Measurements from ENCODE around the gene ACTRT2. TPM values are rescaled to one million over a fixed set of nuclear protein-coding genes. Genes with fewer than 3 reads are reported as not detected.

The ACTRT2 gene
- total and polyA plus RNA-seq, 10 donors, result not detected

DNA sequence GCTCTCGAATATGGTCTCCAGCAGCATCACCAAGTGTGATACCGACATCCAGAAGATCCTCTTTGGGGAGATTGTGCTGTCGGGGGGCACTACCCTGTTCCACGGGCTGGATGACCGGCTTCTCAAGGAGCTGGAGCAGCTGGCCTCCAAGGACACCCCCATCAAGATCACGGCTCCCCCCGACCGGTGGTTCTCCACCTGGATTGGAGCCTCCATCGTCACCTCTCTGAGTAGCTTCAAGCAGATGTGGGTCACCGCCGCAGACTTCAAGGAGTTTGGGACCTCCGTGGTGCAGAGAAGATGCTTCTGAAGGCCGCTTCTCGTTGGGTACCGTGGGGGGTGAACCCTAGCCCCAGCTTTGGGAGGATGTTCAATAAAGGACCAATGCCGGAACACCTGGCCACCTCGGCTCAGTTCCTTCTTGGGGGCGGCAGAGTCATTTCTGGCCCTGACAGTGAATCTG, 1.3 kb downstream of the ACTRT2 start:
- Histone ChIP-seq H3K27me3 (replicated peaks in 1 of 7) (peaks cover 0 to 24% (median 0%) of the 10 kb centered on the region in 7 donors), H3K36me3 (no peaks in the 10 kb centered on the region), H3K4me3 (no peak overlapping the region), H3K27ac (no peak overlapping the region), H3K4me1 (no peaks in the 10 kb centered on the region), H3K9me3 (no peaks in the 10 kb centered on the region)
- TF ChIP-seq POLR2A (IDR thresholded peaks at IDR 0.05) (no peak), CTCF (IDR thresholded peaks at IDR 0.05 in 8 of 11, conservative IDR thresholded peaks at IDR 0.05 in 3 of 11) (no peak), POLR2AphosphoS5 (IDR thresholded peaks at IDR 0.05) (no peak)
- 91 to 96% (median 93%) methylated on average over 13 to 18 of the region's 18 CpGs for WGBS, 5 donors
- peak; percentile 51 for DNase-seq
- intact Hi-C loops (cut with DNase I; ENCODE audit: low total_unique reads), result no loop called here

GRCh38 chr1:3022976-3023375, 1.7 kb downstream of the ACTRT2 start:
- Histone ChIP-seq H3K27ac (no peak overlapping the region), H3K4me1 (no peaks in the 10 kb centered on the region), H3K9me3 (no peaks in the 10 kb centered on the region), H3K4me3 (no peak overlapping the region), H3K36me3 (no peaks in the 10 kb centered on the region), H3K27me3 (replicated peaks in 1 of 7) (peaks cover 0 to 24% (median 0%) of the 10 kb centered on the region in 7 donors)
- TF ChIP-seq CTCF (IDR thresholded peaks at IDR 0.05 in 8 of 11, conservative IDR thresholded peaks at IDR 0.05 in 3 of 11) (no peak), POLR2A (IDR thresholded peaks at IDR 0.05) (no peak), POLR2AphosphoS5 (IDR thresholded peaks at IDR 0.05) (no peak)
- peak; percentile 23 for DNase-seq
- WGBS, 5 donors, result 83 to 89% (median 87%) methylated on average over 14 of the region's 14 CpGs
- intact Hi-C loops (cut with DNase I; ENCODE audit: low total_unique reads), result no loop called here

DNA sequence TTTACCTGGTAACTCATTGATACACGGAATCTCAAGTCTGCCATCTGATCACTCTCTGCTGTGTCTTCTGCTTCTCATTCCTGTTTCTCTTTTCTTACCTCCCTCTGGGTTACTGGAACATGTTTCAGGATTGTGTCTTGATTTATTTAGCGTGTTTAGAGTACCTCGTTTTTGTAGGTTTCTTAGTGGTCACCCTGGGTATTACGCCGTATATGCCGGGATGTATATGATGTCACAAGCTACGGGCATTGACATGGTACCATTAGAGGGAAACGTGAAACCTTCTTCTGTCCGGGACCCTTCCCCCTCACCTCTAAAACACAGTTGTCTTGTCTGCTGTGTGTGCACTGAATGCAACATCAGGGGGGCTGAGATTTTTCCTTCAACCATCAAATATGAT, 2.8 kb downstream of the ACTRT2 start:
- H3K36me3 ChIP-seq, result no peaks in the 10 kb centered on the region
- H3K9me3 ChIP-seq, result no peaks in the 10 kb centered on the region
- WGBS, 5 donors, result 81 to 88% (median 83%) methylated on average over 9 of the region's 9 CpGs
- no peaks in the 10 kb centered on the region for H3K4me1 ChIP-seq
- intact Hi-C loops (cut with DNase I; ENCODE audit: low total_unique reads), result no loop called here
- H3K27me3 ChIP-seq (replicated peaks in 1 of 7), result peaks cover 0 to 25% (median 6%) of the 10 kb centered on the region in 7 donors
- TF ChIP-seq POLR2AphosphoS5 (IDR thresholded peaks at IDR 0.05) (no peak), CTCF (IDR thresholded peaks at IDR 0.05 in 8 of 11, conservative IDR thresholded peaks at IDR 0.05 in 3 of 11) (peak in 1 of 11 experiments; percentile 13)
- no peak overlapping the region for H3K4me3 ChIP-seq
- DNase-seq, result no peak
- no peak overlapping the region for H3K27ac ChIP-seq

- intact Hi-C loops (cut with DNase I; ENCODE audit: low total_unique reads), result no loop called here
- H3K36me3 ChIP-seq, result no peaks in the 10 kb centered on the region
- no peak overlapping the region for H3K4me3 ChIP-seq
- 82 to 93% (median 91%) methylated on average over 11 of the region's 11 CpGs for WGBS, 5 donors
- H3K9me3 ChIP-seq, result no peaks in the 10 kb centered on the region
- DNase-seq, result no peak
- TF ChIP-seq POLR2AphosphoS5 (IDR thresholded peaks at IDR 0.05) (no peak), POLR2A (IDR thresholded peaks at IDR 0.05) (no peak), CTCF (IDR thresholded peaks at IDR 0.05 in 8 of 11, conservative IDR thresholded peaks at IDR 0.05 in 3 of 11) (no peak)
- no peaks in the 10 kb centered on the region for H3K4me1 ChIP-seq
- H3K27me3 ChIP-seq (replicated peaks in 1 of 7), result peaks cover 0 to 25% (median 10%) of the 10 kb centered on the region in 7 donors
- H3K27ac ChIP-seq, result no peak overlapping the region
Observed at GRCh38 chr1:3024588-3024987, 3.3 kb downstream of the ACTRT2 start.
